ENCODE measurements around the gene AFF3.

Gene AFF3

DNA sequence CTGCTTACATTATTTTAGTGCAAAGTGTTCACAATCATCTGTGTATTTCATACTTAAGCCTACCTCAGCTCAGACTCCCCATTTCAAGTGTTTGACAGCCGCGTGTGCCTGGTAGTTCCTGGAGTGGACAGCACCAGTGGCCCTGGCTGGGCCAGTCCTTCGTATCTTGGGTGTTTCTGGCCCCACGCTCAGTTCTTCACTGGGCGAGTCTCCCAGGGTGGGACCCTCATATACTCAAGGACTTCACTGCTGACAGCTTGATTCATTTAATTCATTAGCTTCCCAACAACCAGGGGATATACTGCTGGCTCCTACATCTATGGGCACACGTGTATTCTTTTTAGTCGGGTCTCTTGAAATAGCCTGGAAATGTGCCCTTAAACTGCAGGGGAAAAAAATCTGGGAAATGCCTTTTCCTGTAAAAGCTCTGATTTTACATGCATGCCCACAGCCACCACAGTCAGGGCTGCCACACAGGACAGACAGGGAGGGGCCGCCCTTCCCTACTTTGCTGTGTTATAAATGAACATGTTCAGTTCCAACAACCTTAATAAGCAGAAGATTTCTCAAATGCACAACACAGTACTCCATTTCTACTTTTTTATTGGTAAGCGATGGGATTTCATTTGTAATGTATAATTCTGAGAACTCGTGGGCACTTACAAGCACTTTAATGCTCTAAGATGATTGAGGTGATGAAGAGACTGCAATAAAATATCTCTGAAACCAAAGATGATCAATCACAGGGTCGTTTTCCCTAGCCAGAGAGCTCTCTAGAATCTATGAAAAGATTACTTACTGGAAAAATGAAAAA is 447.1 kb downstream of the AFF3 start:
- H3K4me2 ChIP-seq, result no peak overlapping the region
- H3K4me1 ChIP-seq, result no peaks in the 10 kb centered on the region
- TF ChIP-seq Cebpa-rat (IDR thresholded peaks at IDR 0.05), result no peak
- no peaks in the 10 kb centered on the region for H3K36me3 ChIP-seq
- H3K4me3 ChIP-seq, result no peak overlapping the region
- no peaks in the 10 kb centered on the region for H3K27me3 ChIP-seq
- no peak overlapping the region for H3K9ac ChIP-seq
- H4K20me1 ChIP-seq, result no peaks in the 10 kb centered on the region; the same call in 1 of the 2 replicates
- no peak overlapping the region for H3K27ac ChIP-seq
- no peaks in the 10 kb centered on the region for H3K9me3 ChIP-seq

DNA sequence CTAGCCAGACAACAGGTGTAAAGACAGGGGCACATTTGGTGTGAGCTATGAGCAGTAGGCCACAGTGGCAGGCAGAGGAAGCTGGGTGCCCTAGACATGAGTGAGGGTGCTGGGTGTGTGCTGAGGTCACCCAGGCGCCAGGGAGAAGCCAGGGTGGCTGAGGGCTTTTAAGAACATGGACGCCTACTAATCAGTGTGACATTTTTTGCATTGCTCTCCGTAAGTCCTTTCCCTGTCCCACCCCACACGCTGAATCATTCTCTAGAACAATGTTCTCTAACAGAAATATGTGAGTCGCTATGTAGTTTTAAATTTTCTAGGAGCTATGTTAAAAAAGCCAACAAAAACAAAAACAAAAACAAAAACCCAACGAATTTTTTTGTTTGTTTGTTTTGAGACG is 448.1 kb downstream of the AFF3 start:
- H4K20me1 ChIP-seq, result no peaks in the 10 kb centered on the region; the same call in 1 of the 2 replicates
- no peak overlapping the region for H3K27ac ChIP-seq
- no peak overlapping the region for H3K4me2 ChIP-seq
- H3K36me3 ChIP-seq, result no peaks in the 10 kb centered on the region
- no peak overlapping the region for H3K4me3 ChIP-seq
- no peak overlapping the region for H3K9ac ChIP-seq
- TF ChIP-seq Cebpa-rat (IDR thresholded peaks at IDR 0.05), result no peak
- H3K27me3 ChIP-seq, result no peaks in the 10 kb centered on the region
- no peaks in the 10 kb centered on the region for H3K4me1 ChIP-seq
- H3K9me3 ChIP-seq, result no peaks in the 10 kb centered on the region

GRCh38 chr2:99692785-99693184 is 449.6 kb downstream of the AFF3 start:
- H3K27ac ChIP-seq, result no peak overlapping the region
- no peaks in the 10 kb centered on the region for H3K4me1 ChIP-seq
- H3K4me3 ChIP-seq, result no peak overlapping the region
- H3K9me3 ChIP-seq, result no peaks in the 10 kb centered on the region
- no peak overlapping the region for H3K4me2 ChIP-seq
- H3K27me3 ChIP-seq, result no peaks in the 10 kb centered on the region
- TF ChIP-seq Cebpa-rat (IDR thresholded peaks at IDR 0.05), result no peak
- no peaks in the 10 kb centered on the region; the same call in 1 of the 2 replicates for H4K20me1 ChIP-seq
- no peak overlapping the region for H3K9ac ChIP-seq
- no peaks in the 10 kb centered on the region for H3K36me3 ChIP-seq

GRCh38 chr2:99691926-99692325 is 450.5 kb downstream of the AFF3 start:
- H3K27ac ChIP-seq, result no peak overlapping the region
- H3K4me2 ChIP-seq, result no peak overlapping the region

GRCh38 chr2:99689145-99689742 is 453.1 kb downstream of the AFF3 start:
- TF ChIP-seq Cebpa-rat (IDR thresholded peaks at IDR 0.05), result no peak
- H3K4me1 ChIP-seq, result no peaks in the 10 kb centered on the region
- no peak overlapping the region for H3K4me3 ChIP-seq
- no peaks in the 10 kb centered on the region; the same call in 1 of the 2 replicates for H3K36me3 ChIP-seq
- no peaks in the 10 kb centered on the region for H3K9me3 ChIP-seq
- H4K20me1 ChIP-seq, result no peaks in the 10 kb centered on the region; the same call in 1 of the 2 replicates
- no peaks in the 10 kb centered on the region for H3K27me3 ChIP-seq
- H3K27ac ChIP-seq, result no peak overlapping the region
- no peak overlapping the region for H3K4me2 ChIP-seq
- no peak overlapping the region for H3K9ac ChIP-seq

More at GRCh38 chr2:99691926-99692325, 450.5 kb downstream of the AFF3 start:
- H3K4me3 ChIP-seq, result no peak overlapping the region
- no peaks in the 10 kb centered on the region for H3K27me3 ChIP-seq
- no peak for TF ChIP-seq Cebpa-rat (IDR thresholded peaks at IDR 0.05)
- no peaks in the 10 kb centered on the region; the same call in 1 of the 2 replicates for H4K20me1 ChIP-seq
- no peaks in the 10 kb centered on the region for H3K36me3 ChIP-seq
- no peaks in the 10 kb centered on the region for H3K4me1 ChIP-seq
- no peak overlapping the region for H3K9ac ChIP-seq
- no peaks in the 10 kb centered on the region for H3K9me3 ChIP-seq

DNA sequence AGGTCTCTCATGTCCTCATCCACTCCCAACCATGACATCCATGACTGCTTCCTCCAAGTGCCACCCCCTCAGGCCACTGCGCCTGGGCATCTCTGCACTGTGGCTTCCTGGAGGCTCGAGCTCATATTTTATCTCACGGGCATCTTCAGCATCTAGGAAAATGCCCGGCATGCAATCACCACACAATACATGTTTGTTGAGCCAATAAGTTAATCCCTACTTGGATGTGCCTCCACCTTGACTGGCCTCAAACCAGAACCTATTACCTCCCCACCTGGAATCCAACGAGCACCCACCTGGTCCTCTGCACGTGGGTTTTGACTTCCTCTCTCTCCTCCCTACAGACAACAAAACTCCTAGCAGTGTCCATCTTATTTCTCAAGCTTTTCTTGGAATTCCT is 453.7 kb downstream of the AFF3 start:
- Histone ChIP-seq H3K4me2 (no peak overlapping the region), H3K36me3 (no peaks in the 10 kb centered on the region; the same call in 1 of the 2 replicates), H3K4me3 (no peak overlapping the region), H3K27ac (no peak overlapping the region), H3K9me3 (no peaks in the 10 kb centered on the region), H4K20me1 (no peaks in the 10 kb centered on the region; the same call in 1 of the 2 replicates), H3K4me1 (no peaks in the 10 kb centered on the region), H3K27me3 (no peaks in the 10 kb centered on the region), H3K9ac (no peak overlapping the region)
- no peak for TF ChIP-seq Cebpa-rat (IDR thresholded peaks at IDR 0.05)

- TF ChIP-seq Cebpa-rat (IDR thresholded peaks at IDR 0.05), result no peak
- Histone ChIP-seq H3K9ac (no peak overlapping the region), H3K27me3 (no peaks in the 10 kb centered on the region), H3K4me1 (no peaks in the 10 kb centered on the region), H4K20me1 (no peaks in the 10 kb centered on the region), H3K27ac (no peak overlapping the region), H3K4me3 (no peak overlapping the region), H3K9me3 (no peaks in the 10 kb centered on the region), H3K4me2 (no peak overlapping the region), H3K36me3 (no peaks in the 10 kb centered on the region; the same call in 1 of the 2 replicates)
These were observed 459.9 kb downstream of the AFF3 start for GRCh38 chr2:99682275-99683060.

DNA sequence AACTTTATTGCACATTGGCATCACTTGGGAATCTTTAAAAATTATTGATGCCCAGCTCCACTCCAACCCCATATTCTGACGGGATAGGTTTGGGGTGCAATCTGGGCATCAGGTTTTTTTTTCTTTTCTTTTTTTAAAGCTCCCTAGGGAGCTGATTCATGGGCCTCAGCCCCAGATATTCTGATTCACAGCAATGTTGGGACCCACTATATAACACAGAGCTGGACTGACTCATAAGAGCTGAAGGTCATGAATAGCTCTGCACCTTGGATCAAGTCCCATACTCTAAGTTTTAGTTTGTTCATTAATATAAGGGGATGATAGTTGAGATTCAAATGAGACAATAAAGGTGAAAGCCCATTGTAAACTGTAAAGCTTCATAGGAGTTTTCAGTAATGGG is 461.4 kb downstream of the AFF3 start:
- Histone ChIP-seq H3K4me1 (no peaks in the 10 kb centered on the region), H3K27ac (no peak overlapping the region), H3K9me3 (no peaks in the 10 kb centered on the region), H4K20me1 (no peaks in the 10 kb centered on the region), H3K27me3 (no peaks in the 10 kb centered on the region), H3K4me2 (no peak overlapping the region), H3K9ac (no peak overlapping the region), H3K4me3 (no peak overlapping the region), H3K36me3 (no peaks in the 10 kb centered on the region; the same call in 1 of the 2 replicates)
- TF ChIP-seq Cebpa-rat (IDR thresholded peaks at IDR 0.05), result no peak

DNA sequence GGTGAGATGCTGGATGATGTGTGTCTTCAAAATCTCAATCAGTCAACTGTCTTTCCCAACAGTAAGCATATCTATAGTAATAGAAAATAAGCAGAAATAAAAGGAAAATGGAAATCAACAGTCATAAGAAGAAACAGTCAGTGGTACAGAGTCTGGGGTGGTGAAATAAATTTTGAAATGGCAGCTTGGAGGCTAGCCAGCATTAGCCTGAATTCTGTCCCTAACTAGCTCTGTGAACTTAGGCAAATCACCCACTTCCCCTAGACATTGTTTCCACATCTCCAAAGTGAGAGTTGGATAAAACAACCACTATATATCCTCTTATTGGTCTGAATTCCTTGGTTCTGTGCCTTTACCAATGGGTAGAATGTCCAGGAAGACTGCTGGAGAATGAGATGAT is 462.9 kb downstream of the AFF3 start:
- Histone ChIP-seq H3K4me1 (no peaks in the 10 kb centered on the region), H3K27me3 (no peaks in the 10 kb centered on the region), H3K27ac (no peak overlapping the region), H3K36me3 (no peaks in the 10 kb centered on the region; the same call in 1 of the 2 replicates), H4K20me1 (no peaks in the 10 kb centered on the region), H3K4me2 (no peak overlapping the region), H3K4me3 (no peak overlapping the region), H3K9ac (no peak overlapping the region), H3K9me3 (no peaks in the 10 kb centered on the region)
- no peak for TF ChIP-seq Cebpa-rat (IDR thresholded peaks at IDR 0.05)

All from BLaER1 (cell line).